NOMO-1 (cell line): ENCODE data around the gene TAAR1.
"Not testable (repeated sequence)": the region's sequence is repeated elsewhere in the genome, so short reads cannot be mapped to it uniquely, and the experiment has no call there.

Source experiments
- DNase-seq, 2 experiments: peaks; one replicate each; lab custom pipeline; 2025; ENCODE audit not compliant: unreplicated experiment in 2 of 2; lab: John Stamatoyannopoulos, UW

Gene TAAR1

GRCh38 chr6:132600900-132601299 is 58.1 kb downstream of the TAAR1 start:
- DNase-seq, result not testable (repeated sequence)

GRCh38 chr6:132598473-132598872 is 60.5 kb downstream of the TAAR1 start:
- no peak for DNase-seq

- DNase-seq, result no peak
Measured at GRCh38 chr6:132596201-132596600, 62.8 kb downstream of the TAAR1 start.
